SK-N-DZ (cell line): Measurements from ENCODE around the gene DNPEP.

Experiments used
- DNase-seq: peaks from one replicate; pipeline ENCODE4 v3.0.0-alpha.2; 2015; ENCODE audit warnings: low spot score

DNPEP gene

GRCh38 chr2:219362072-219362471 lies 25.6 kb downstream of the DNPEP start:
- no peak for DNase-seq

GRCh38 chr2:219358170-219359075 lies 29.3 kb downstream of the DNPEP start:
- DNase-seq = no peak

- DNase-seq = no peak
These were observed 30.9 kb downstream of the DNPEP start for GRCh38 chr2:219356834-219357233.

- no peak for DNase-seq
These were observed 33.1 kb downstream of the DNPEP start for GRCh38 chr2:219354582-219354981.

- no peak for DNase-seq
These were observed 34.6 kb downstream of the DNPEP start for GRCh38 chr2:219353129-219353528.

GRCh38 chr2:219352448-219353023 lies 35.2 kb downstream of the DNPEP start:
- peak; percentile 60 for DNase-seq

GRCh38 chr2:219350710-219351221 lies 36.9 kb downstream of the DNPEP start:
- no peak for DNase-seq

- DNase-seq = no peak
These were observed 37.5 kb downstream of the DNPEP start for GRCh38 chr2:219350215-219350614.

- DNase-seq = no peak
These were observed 42.8 kb downstream of the DNPEP start for GRCh38 chr2:219344751-219345430.

- DNase-seq = peak; percentile 20
These were observed 52.3 kb downstream of the DNPEP start for GRCh38 chr2:219335373-219335786.

- DNase-seq = no peak
These were observed 53.6 kb downstream of the DNPEP start for GRCh38 chr2:219334076-219334475.

GRCh38 chr2:219332542-219332941 lies 55.2 kb downstream of the DNPEP start, which contains the start of gene RESP18:
Gene RESP18, minus strand, starts transcription at chr2:219332744.
- no peak for DNase-seq

GRCh38 chr2:219331560-219332213 lies 56.0 kb downstream of the DNPEP start:
- DNase-seq = no peak

GRCh38 chr2:219327719-219328118 lies 60.0 kb downstream of the DNPEP start:
- DNase-seq = no peak

GRCh38 chr2:219325657-219326315 lies 61.9 kb downstream of the DNPEP start:
- DNase-seq = no peak

- no peak for DNase-seq
These were observed 62.6 kb downstream of the DNPEP start for GRCh38 chr2:219325136-219325535.

GRCh38 chr2:219323434-219323833 lies 64.3 kb downstream of the DNPEP start:
- no peak for DNase-seq
